HG02678 (cell line): ENCODE measurements around the gene CYP27B1.
"Not testable (repeated sequence)": the region's sequence is repeated elsewhere in the genome, so short reads cannot be mapped to it uniquely, and the experiment has no call there.

ENCODE experiments used
- ATAC-seq: cut with Tn5 transposase; IDR thresholded peaks from one replicate; pipeline ENCODE4 v1.9.1; 2021; ENCODE audit warnings: mild to moderate bottlenecking, moderate library complexity; ENCODE audit not compliant: unreplicated experiment

CYP27B1 gene

GRCh38 chr12:57724003-57724935 lies 42.6 kb downstream of the CYP27B1 start:
- ATAC-seq = no peak

GRCh38 chr12:57723630-57723962 lies 43.3 kb downstream of the CYP27B1 start:
- ATAC-seq = no peak

GRCh38 chr12:57722716-57723629 lies 43.9 kb downstream of the CYP27B1 start:
- no peak for ATAC-seq

- not testable (repeated sequence) for ATAC-seq
Measured at GRCh38 chr12:57721846-57722608, 44.9 kb downstream of the CYP27B1 start.

GRCh38 chr12:57720606-57721595 lies 46.0 kb downstream of the CYP27B1 start:
- no peak for ATAC-seq

GRCh38 chr12:57719777-57720605 lies 46.9 kb downstream of the CYP27B1 start:
- no peak for ATAC-seq

- no peak for ATAC-seq
Measured at GRCh38 chr12:57718641-57719528, 48.0 kb downstream of the CYP27B1 start.

- ATAC-seq = no peak
Measured at GRCh38 chr12:57717846-57718640, 48.8 kb downstream of the CYP27B1 start.

GRCh38 chr12:57717131-57717530 lies 49.7 kb downstream of the CYP27B1 start:
- ATAC-seq = no peak

- ATAC-seq = no peak
Measured at GRCh38 chr12:57716305-57716704, 50.6 kb downstream of the CYP27B1 start.

GRCh38 chr12:57715786-57716185 lies 51.1 kb downstream of the CYP27B1 start:
- no peak for ATAC-seq

- ATAC-seq = not testable (repeated sequence)
Measured at GRCh38 chr12:57715036-57715748, 51.7 kb downstream of the CYP27B1 start.

- ATAC-seq = no peak
Measured at GRCh38 chr12:57713209-57713608, 53.7 kb downstream of the CYP27B1 start.

GRCh38 chr12:57712701-57713100 lies 54.2 kb downstream of the CYP27B1 start:
- ATAC-seq = no peak
